ENCODE data around the gene SLC41A2.

Gene SLC41A2

GRCh38 chr12:104929368-104929767 lies 28.7 kb downstream of the SLC41A2 start:
- no peak for DNase-seq (ENCODE audit: low read depth)

- no peak for DNase-seq (ENCODE audit: low read depth)
Observed at GRCh38 chr12:104928036-104928745, 29.9 kb downstream of the SLC41A2 start.

GRCh38 chr12:104925501-104925900 lies 32.6 kb downstream of the SLC41A2 start:
- no peak for DNase-seq (ENCODE audit: low read depth)

GRCh38 chr12:104921340-104921739 lies 36.8 kb downstream of the SLC41A2 start:
- DNase-seq (ENCODE audit: low read depth), result no peak

- DNase-seq (ENCODE audit: low read depth), result no peak
Observed at GRCh38 chr12:104911942-104912341, 46.1 kb downstream of the SLC41A2 start.

- no peak for DNase-seq (ENCODE audit: low read depth)
Observed at GRCh38 chr12:104910196-104910840, 47.8 kb downstream of the SLC41A2 start.

GRCh38 chr12:104909761-104910160 lies 48.3 kb downstream of the SLC41A2 start:
- DNase-seq (ENCODE audit: low read depth), result no peak

All from activated gamma-delta T cell treated with anti-CD3 and anti-CD28 coated beads, Interleukin-2, amount 50 U/mL, for 16 hours (primary cell).